Pulmonary artery endothelial cell (primary cell): Measurements from ENCODE around the gene ANGPTL4. TPM values are rescaled to one million over a fixed set of nuclear protein-coding genes. Genes with fewer than 3 reads are reported as not detected.

Experiments
- DNase-seq: peaks from one replicate; pipeline ENCODE4 v3.0.0-alpha.2; 2011; ENCODE audit warnings: low read depth, low spot score
- total RNA-seq: library from RNA; depleted of rRNA; stranded (reverse); fragments of >200 nt; gene quantifications from 2 replicates; pipeline ENCODE4 v1.2.3, GENCODE V29; 2014

ANGPTL4 gene
- total RNA-seq, 1 donor from 2014 or later: 13.2 TPM

GRCh38 chr19:8387688-8388611 lies 24.0 kb downstream of the ANGPTL4 start:
- no peak for DNase-seq

- no peak for DNase-seq
Observed at GRCh38 chr19:8388612-8388958, 24.6 kb downstream of the ANGPTL4 start.

- peak; percentile 99 for DNase-seq
Observed at GRCh38 chr19:8389891-8390616, 26.1 kb downstream of the ANGPTL4 start, which contains the start of gene RAB11B. Gene RAB11B, plus strand, starts transcription at chr19:8390360. Its CDS starts 57 bp downstream, at chr19:8390417.

GRCh38 chr19:8390617-8390981 lies 26.6 kb downstream of the ANGPTL4 start:
- DNase-seq: peak; percentile 79

GRCh38 chr19:8391198-8392016 lies 27.5 kb downstream of the ANGPTL4 start:
- no peak for DNase-seq

GRCh38 chr19:8392017-8392591 lies 28.1 kb downstream of the ANGPTL4 start:
- no peak for DNase-seq

- no peak for DNase-seq
Observed at GRCh38 chr19:8393192-8393870, 29.4 kb downstream of the ANGPTL4 start.

GRCh38 chr19:8393871-8394250 lies 29.9 kb downstream of the ANGPTL4 start:
- no peak for DNase-seq

GRCh38 chr19:8395621-8396082 lies 31.7 kb downstream of the ANGPTL4 start:
- no peak for DNase-seq

- no peak for DNase-seq
Observed at GRCh38 chr19:8396185-8396562, 32.2 kb downstream of the ANGPTL4 start.

- DNase-seq: peak; percentile 32
Observed at GRCh38 chr19:8396563-8397203, 32.7 kb downstream of the ANGPTL4 start.

- DNase-seq: no peak
Observed at GRCh38 chr19:8397271-8397670, 33.3 kb downstream of the ANGPTL4 start.

- DNase-seq: no peak
Observed at GRCh38 chr19:8397746-8398310, 33.9 kb downstream of the ANGPTL4 start.

- DNase-seq: no peak
Observed at GRCh38 chr19:8398311-8398771, 34.4 kb downstream of the ANGPTL4 start.

GRCh38 chr19:8399681-8400188 lies 35.8 kb downstream of the ANGPTL4 start:
- DNase-seq: no peak

- no peak for DNase-seq
Observed at GRCh38 chr19:8401981-8402411, 38.0 kb downstream of the ANGPTL4 start.

- DNase-seq: no peak
Observed at GRCh38 chr19:8403098-8403819, 39.3 kb downstream of the ANGPTL4 start.

GRCh38 chr19:8403820-8404109 lies 39.8 kb downstream of the ANGPTL4 start:
- DNase-seq: no peak
